NCI-H1417 (cell line): ENCODE data around the gene LAMB1.

ENCODE experiments used
- DNase-seq, 3 experiments: peaks; one replicate each; lab custom pipeline; 2025; lab: John Stamatoyannopoulos, UW

Gene LAMB1

GRCh38 chr7:107877731-107878382 lies 125.1 kb downstream of the LAMB1 start:
- no peak for DNase-seq

DNA sequence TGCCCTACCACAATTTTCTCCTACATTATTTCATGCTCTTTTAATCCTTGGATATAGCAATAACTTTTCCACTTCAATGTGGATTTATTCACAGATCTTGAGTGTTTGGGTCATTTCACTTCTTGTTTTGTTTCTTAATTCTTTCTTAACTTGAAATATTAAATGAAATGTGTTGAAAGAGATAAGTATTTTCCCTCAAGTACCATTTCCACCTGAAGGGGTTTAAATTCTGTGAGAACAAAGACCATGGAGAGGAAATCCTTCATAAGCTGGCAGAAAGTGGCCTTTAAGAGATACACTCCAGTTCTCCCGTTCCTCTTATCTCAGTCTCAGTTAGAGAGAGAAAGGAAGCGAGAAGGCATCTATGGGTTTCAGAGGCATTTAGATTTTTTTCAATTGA lies 126.0 kb downstream of the LAMB1 start:
- peak in 1 of 3 experiments; percentile 42 for DNase-seq

DNA sequence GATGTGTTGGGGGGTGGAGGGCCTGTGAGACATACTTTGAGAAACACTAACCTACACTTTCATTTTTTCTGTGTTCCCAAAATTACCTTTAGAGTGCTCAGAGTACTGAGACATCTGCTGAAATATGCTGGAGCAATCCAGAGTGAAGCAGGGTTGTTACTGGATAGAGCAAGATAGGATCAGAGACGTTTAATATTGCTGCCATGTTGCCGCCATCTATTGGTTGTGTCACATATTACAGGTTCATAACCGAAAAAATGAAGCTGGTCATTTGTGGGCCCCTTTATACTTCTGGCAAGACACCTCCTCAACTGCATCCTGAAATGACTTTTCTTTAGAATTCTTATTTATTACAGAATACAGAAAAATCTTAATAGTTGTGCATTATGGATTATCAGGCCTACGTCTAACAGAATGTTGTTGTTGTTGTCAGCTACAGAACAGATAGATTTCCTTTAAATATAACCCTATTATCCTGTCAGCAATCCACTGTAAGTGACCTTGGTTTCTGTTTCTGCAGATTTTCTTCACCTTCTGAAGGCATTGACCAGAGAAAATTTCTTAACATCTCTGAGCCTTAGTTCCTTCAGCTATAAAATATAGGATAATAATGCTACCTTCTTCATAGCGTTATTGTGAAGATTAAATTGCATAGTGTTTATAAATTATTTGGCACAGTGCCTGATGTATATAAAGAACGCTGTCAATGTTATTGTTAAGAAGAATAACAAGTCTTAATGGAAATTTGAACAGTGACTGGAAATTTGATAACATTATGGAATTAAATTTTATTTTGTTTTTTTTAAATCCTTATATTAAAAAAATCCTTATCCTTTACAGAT lies 128.1 kb downstream of the LAMB1 start:
- DNase-seq: peak; percentile 46 to 85 (median 65)

DNA sequence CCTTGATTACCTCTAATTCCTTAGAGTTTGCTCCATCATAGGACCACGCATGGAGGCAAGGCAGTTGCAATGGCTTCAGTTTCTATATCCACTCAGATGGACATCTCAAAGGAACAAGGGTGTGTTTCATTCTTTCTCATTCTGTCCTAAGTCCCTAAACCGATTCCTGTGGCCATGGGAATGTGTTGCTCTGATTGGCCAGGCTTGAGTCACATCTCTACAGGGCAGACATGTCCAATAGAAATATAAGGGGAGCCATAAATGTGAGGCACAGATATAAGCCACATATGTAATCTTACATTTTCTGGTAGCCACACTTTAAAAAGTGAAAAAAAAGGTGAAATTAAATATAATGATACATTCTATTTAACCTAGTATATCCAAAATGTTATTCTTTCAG lies 128.8 kb downstream of the LAMB1 start:
- no peak for DNase-seq
